Stimulated activated CD4-positive, alpha-beta T cell treated with anti-CD3 and anti-CD28 coated beads, Interleukin-15, amount 100 ng/mL, for 48 hours (primary cell): ENCODE results near the gene RAB17.

ENCODE experiments used
- DNase-seq, 2 donors: peaks; one replicate each; pipeline ENCODE4 v3.0.0-alpha.2; 2020; ENCODE audit warnings: low read depth in 2 of 2

Gene RAB17

DNA sequence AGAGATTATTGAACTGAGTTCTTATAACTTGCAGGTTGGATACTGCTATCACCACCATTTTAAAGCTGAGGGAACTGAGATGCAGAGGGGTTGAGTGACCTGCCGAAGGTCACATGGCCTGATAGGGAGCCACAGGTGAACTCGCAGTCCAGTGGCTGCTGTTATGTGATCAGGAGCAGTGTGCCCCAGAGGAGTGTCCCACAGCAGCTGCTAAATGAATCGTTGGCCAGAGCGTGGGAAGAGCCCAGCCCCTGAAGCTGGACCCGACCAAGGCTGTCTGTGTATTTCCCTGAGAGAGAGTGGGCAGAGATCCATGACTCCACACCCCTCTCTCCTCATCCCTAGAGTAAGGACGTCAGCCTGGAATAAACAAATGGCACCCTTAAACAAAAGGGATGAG lies 50.9 kb downstream of the RAB17 start:
- no peak for DNase-seq

GRCh38 chr2:237538901-237539300 lies 51.6 kb downstream of the RAB17 start:
- no peak for DNase-seq

DNA sequence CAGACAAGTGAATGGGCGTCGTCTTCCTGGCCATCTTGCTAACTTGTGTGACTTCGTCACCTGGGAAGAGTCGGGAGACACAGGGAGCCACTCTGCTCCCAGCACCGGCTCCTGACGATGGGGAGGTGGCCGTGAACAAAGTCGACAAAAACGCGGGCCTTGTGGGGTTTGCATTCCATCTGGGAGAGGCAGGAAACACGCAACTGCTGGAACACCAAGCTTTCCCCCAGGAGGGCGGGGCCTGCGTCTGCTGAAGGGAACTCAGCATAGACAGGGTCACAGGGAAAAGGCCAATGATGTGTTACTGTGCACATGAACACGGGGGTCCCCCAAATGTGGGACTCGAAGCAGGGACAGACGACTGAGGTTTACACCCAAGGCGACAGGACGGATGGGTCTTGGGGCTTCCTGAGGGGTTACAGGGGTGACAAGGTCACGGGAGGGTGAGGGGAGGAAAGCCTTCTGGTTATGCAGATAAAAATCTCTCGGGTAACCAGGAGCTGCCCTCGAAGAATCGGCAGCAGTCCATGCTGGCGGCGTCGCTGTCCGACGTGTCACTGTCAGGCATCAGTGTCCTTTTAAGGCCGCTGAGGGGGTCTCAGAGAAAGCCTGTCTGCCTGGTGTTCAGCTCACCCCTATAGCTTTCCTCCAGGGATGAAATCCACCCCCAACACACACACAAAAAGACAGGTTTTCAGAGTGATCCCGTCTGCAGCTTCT lies 52.4 kb downstream of the RAB17 start:
- DNase-seq, result no peak

- DNase-seq, result no peak
Measured at GRCh38 chr2:237536617-237537016, 53.9 kb downstream of the RAB17 start.

- no peak for DNase-seq
Measured at GRCh38 chr2:237536083-237536415, 54.5 kb downstream of the RAB17 start.

- no peak for DNase-seq
Measured at GRCh38 chr2:237535385-237536082, 55.0 kb downstream of the RAB17 start.

DNA sequence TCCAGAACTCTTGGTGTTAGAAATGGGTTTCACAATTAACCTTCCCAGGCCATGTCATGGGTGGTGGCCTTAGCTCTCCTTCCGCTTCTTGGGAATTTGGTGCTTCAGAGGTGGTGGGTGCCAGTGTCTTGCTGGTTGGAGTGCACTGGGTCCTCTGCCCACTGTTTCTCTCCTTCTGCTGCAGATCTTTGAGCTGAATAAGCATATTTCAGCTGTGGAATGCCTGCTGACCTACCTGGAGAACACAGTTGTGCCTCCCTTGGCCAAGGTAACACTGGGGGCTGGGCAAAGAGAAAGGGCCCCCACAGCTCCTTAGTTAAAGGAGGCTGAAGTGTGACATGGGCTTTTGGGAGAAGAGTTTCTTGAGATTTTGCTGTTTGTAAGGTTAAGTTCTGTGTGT lies 56.2 kb downstream of the RAB17 start:
- DNase-seq, result no peak

GRCh38 chr2:237533668-237534161 lies 56.8 kb downstream of the RAB17 start:
- DNase-seq, result no peak

DNA sequence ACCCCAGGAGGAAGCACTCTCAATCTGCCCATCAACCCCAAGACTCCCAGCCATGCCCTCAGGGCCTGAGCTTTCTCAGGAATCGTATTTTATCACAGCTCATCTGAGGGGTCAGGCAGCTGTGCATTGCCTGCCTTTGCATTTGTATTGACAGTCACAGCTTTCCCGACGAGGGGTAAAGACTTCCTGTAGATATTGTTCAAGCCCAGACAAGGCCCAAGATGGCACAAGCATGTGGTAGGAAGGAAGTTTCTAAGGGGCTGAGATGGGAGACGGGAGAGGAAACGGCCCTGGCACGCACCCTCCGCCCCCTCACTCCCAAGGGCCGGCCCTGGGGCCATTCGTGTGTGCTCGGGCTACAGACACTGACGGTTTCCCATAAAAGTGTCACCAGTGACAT lies 58.4 kb downstream of the RAB17 start:
- no peak for DNase-seq

GRCh38 chr2:237530472-237531433 lies 59.8 kb downstream of the RAB17 start:
- no peak for DNase-seq

DNA sequence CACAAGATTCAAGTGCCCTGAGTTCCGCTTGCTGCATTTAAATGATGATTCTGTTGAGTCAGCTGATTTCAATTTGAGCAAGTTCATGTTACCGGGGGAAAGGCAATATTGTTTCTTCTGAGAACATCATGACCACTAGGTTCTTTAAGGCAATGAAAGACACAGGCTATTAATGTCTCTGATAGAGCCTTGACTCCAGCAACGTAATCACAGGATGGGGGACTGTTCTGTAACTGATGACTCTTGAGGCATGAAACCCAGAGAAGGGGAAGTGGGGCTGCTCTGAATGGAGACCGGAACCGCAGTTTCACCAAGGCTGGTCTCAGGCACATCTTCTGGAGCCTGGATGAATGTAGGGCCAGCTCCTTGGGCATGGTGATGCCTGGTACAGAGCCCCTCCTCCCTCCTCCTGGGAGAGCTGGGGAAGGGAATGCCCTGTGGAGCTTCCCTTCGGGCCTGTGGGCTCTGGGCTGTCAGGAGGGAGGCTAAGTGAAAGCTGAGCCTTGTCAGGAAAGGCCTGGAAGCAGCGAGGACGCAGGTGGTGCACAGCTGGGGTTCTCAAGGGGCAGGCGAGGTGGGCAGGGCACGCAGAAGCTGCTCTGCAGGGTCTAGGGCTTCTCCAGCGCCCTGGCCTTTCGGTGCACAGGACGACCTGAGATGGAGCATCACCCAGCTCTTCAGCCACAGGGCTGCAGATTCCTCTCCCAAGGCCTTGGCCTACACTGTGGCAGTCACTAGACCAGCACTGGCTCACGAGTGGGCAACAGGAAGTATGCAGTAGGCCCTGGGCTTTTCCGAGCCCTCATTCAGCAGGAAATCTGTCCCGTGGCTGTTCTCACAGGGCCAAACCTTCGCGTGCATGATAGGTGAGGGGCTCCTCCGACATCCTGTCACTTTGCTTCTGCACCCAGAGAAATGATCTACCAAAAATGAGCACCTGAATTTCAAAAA lies 60.8 kb downstream of the RAB17 start:
- DNase-seq, result no peak

DNA sequence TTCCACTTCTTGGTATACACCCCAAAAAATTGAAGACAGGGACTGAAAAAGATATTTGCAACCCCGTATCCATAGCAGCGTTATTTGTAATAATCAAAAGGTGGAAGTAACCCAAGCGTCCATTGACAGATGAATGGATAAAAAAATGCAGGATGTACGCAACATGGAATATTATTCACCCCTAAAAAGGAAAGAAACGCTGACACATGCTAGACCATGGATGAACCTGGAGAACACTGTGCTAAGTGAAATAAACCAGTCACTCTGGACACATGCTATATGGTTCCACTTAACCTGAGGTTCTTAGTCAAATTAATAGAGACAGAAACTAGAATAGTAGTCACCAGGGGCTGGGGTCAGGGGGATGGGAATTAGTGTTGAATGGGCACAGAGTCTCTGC lies 62.8 kb downstream of the RAB17 start:
- no peak for DNase-seq

DNA sequence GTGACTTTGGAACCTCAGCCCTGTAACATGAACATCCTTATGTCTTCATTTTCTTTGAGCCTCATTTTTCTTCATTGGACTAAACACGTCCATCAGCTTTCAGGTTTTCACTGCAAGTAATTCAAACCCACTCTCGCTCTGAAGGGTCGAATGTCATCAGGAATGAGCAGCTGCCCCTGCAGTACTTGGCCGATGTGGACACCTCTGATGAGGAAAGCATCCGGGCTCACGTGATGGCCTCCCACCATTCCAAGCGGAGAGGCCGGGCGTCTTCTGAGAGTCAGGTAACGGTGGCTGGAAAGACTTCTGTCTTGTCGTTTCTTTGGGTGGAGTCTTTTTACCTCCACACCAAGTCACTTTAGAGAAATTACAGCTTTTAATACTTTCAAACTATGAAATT lies 63.3 kb downstream of the RAB17 start:
- no peak for DNase-seq

GRCh38 chr2:237525559-237526157 lies 64.9 kb downstream of the RAB17 start:
- no peak for DNase-seq

DNA sequence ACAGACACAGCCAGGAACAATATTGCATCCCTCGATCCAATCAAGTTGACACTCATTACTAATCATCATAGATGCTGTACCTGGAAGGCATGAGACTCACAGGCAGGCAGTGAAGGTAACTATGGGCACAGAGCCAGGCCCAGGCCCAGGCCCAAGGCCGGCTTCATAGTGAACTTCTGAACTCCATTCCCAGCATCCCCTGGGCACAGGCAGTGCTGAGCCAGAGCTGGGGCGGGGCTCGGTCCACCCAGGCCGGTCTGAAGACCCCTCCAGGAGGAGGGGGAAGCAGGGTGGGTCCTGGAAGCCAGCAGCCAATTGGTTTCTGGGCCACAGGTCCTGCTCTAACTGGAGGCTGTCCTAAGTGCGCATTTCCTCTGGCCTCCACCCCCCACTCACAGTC lies 65.9 kb downstream of the RAB17 start:
- no peak for DNase-seq
